PC-3 (cell line): Measurements from ENCODE around the gene IFI44L. TPM values are rescaled to one million over a fixed set of nuclear protein-coding genes. Genes with fewer than 3 reads are reported as not detected.

Experiments
- ATAC-seq: fragments of 200-7000 bp; cut with Tn5 transposase; 2 replicates; pipeline ENCODE4 v1.9.1; 2020; ENCODE audit warnings: mild to moderate bottlenecking, moderate library complexity
- BruUV-seq: library from RNA; stranded (reverse); fragments of 400-500 nt; replicated peaks from 2 replicates; lab custom pipeline; 2021; lab: Mats Ljungman, UMichigan
- CTCF ChIA-PET: fragments of 300-600 bp; sonication (Branson Sonifier 250); formaldehyde crosslinking; loops from one replicate; lab custom pipeline; 2022; ENCODE audit warnings: antibody characterized with exemption; lab: Charles Lee
- POLR2A ChIA-PET: fragments of 300-600 bp; sonication (Branson Sonifier 250); formaldehyde crosslinking; loops from one replicate; lab custom pipeline; 2022; ENCODE audit warnings: antibody characterized with exemption; ENCODE audit not compliant: unreplicated experiment; lab: Charles Lee
- DNase-seq: peaks from one replicate; pipeline ENCODE4 v3.0.0-alpha.2; 2015
- H2AFZ ChIP-seq: fragments of 300-600 bp; sonication (generic); 2 replicates; pipeline ENCODE4 v1.6.0; 2016; ENCODE audit warnings: antibody characterized with exemption, low read length
- H3F3A ChIP-seq: fragments of 300-600 bp; sonication (generic); one replicate; pipeline ENCODE4 v1.6.0; 2017; ENCODE audit warnings: antibody characterized with exemption, low read length, control low read depth, mild to moderate bottlenecking; ENCODE audit not compliant: unreplicated experiment
- H3K27ac ChIP-seq: fragments of 300-600 bp; sonication (generic); 2 replicates; pipeline ENCODE4 v1.5.1; 2016; ENCODE audit warnings: mild to moderate bottlenecking, low read length
- H3K27me3 ChIP-seq: fragments of 300-600 bp; sonication (generic); 2 replicates; pipeline ENCODE4 v1.6.1; 2016; ENCODE audit warnings: low read length, mixed read lengths
- H3K36me3 ChIP-seq: fragments of 300-600 bp; sonication (generic); 2 replicates; pipeline ENCODE4 v1.6.1; 2016; ENCODE audit warnings: low read depth, mixed run types, low read length, mixed read lengths
- H3K4me1 ChIP-seq: fragments of 300-600 bp; sonication (generic); 2 replicates; pipeline ENCODE4 v1.5.1; 2016; ENCODE audit warnings: low read length; ENCODE audit not compliant: insufficient read depth
- H3K4me2 ChIP-seq: fragments of 300-600 bp; sonication (generic); 2 replicates; pipeline ENCODE4 v1.6.0; 2016; ENCODE audit warnings: low read length
- H3K4me3 ChIP-seq: fragments of 300-600 bp; sonication (generic); 2 replicates; pipeline ENCODE4 v1.5.1; 2016; ENCODE audit warnings: mild to moderate bottlenecking, low read length, mixed read lengths
- H3K79me2 ChIP-seq: fragments of 300-600 bp; sonication (generic); 2 replicates; pipeline ENCODE4 v1.6.1; 2017; ENCODE audit warnings: low read length, mixed read lengths
- H3K9ac ChIP-seq: fragments of 300-600 bp; sonication (generic); 2 replicates; pipeline ENCODE4 v1.6.0; 2016; ENCODE audit warnings: mild to moderate bottlenecking, low read length
- H3K9me2 ChIP-seq: fragments of 300-600 bp; sonication (generic); replicated peaks from 2 replicates; pipeline ENCODE4 v1.6.1; 2016; ENCODE audit warnings: mixed run types, low read length, mixed read lengths
- H3K9me3 ChIP-seq: fragments of 300-600 bp; sonication (generic); 2 replicates; pipeline ENCODE4 v1.6.1; 2016; ENCODE audit warnings: low read length, mixed read lengths
- H4K20me1 ChIP-seq: fragments of 300-600 bp; sonication (generic); 2 replicates; pipeline ENCODE4 v1.6.1; 2016; ENCODE audit warnings: low read length, mixed read lengths
- CTCF ChIP-seq: fragments of 300-600 bp; sonication (generic); conservative IDR thresholded peaks from 2 replicates; pipeline ENCODE4 v1.5.1; 2017; ENCODE audit warnings: antibody characterized with exemption, low read depth, mild to moderate bottlenecking, low read length
- EZH2 ChIP-seq: fragments of 300-600 bp; sonication (generic); IDR thresholded peaks from one replicate; pipeline ENCODE4 v1.6.1; 2017; ENCODE audit warnings: antibody characterized with exemption, mild to moderate bottlenecking, low read length; ENCODE audit not compliant: unreplicated experiment
- EZH2phosphoT487 ChIP-seq: fragments of 300-600 bp; sonication (generic); IDR thresholded peaks from 2 replicates; pipeline ENCODE4 v1.6.1; 2018; ENCODE audit warnings: mild to moderate bottlenecking, antibody characterized with exemption, low read length, borderline replicate concordance
- intact Hi-C: fragments of 100-400 bp; cut with micrococcal nuclease; formaldehyde crosslinking; loops from 2 replicates; pipeline ENCODE4 v1.9.0; 2023
- total RNA-seq: library from RNA; depleted of rRNA; stranded (reverse); fragments of >200 nt; gene quantifications from 2 replicates; pipeline ENCODE4 v1.2.3, GENCODE V29; 2014

Gene IFI44L
- total RNA-seq, 1 experiment from 2014 or later: 5.5 TPM

- Histone ChIP-seq H3K27me3 (no peaks in the 10 kb centered on the region), H3K9ac (no peak overlapping the region), H3K4me2 (no peak overlapping the region), H3K27ac (no peak overlapping the region), H3K9me3 (no peaks in the 10 kb centered on the region), H3K9me2 (no peaks in the 10 kb centered on the region), H3K4me1 (peaks cover 34% of the 10 kb centered on the region), H3K36me3 (no peaks in the 10 kb centered on the region), H3K79me2 (no peaks in the 10 kb centered on the region), H4K20me1 (no peaks in the 10 kb centered on the region), H2AFZ (no peak overlapping the region), H3K4me3 (no peak overlapping the region), H3F3A (peaks cover 3% of the 10 kb centered on the region)
- intact Hi-C loops: no loop called here
- no peak for DNase-seq
- TF ChIP-seq CTCF (no peak), EZH2 (no peak), EZH2phosphoT487 (no peak)
- POLR2A ChIA-PET: no interaction called here
- no peak for ATAC-seq
- no TSS peak for BruUV-seq
- CTCF ChIA-PET: no interaction called here
These were observed 10.4 kb downstream of the IFI44L start for GRCh38 chr1:78630600-78630999.

- intact Hi-C loops: no loop called here
- H3K9me2 ChIP-seq: no peaks in the 10 kb centered on the region
These were observed 13.0 kb downstream of the IFI44L start for GRCh38 chr1:78633209-78633608.

More at GRCh38 chr1:78633209-78633608, 13.0 kb downstream of the IFI44L start:
- Histone ChIP-seq H3F3A (no peaks in the 10 kb centered on the region), H3K4me1 (peaks cover 14% of the 10 kb centered on the region), H3K36me3 (no peaks in the 10 kb centered on the region), H3K27ac (no peak overlapping the region), H2AFZ (no peak overlapping the region), H3K27me3 (no peaks in the 10 kb centered on the region), H3K4me3 (no peak overlapping the region), H3K79me2 (no peaks in the 10 kb centered on the region), H3K4me2 (no peak overlapping the region), H3K9ac (no peak overlapping the region), H3K9me3 (no peaks in the 10 kb centered on the region), H4K20me1 (no peaks in the 10 kb centered on the region)
- DNase-seq (no peak), ATAC-seq (no peak)
- POLR2A ChIA-PET: no interaction called here
- no peak for TF ChIP-seq EZH2phosphoT487
- no peak for TF ChIP-seq CTCF
- TF ChIP-seq EZH2: no peak
- no TSS peak for BruUV-seq
- CTCF ChIA-PET: no interaction called here
